HG02588 (cell line): Measurements from ENCODE around the gene HDAC10.

Experiments used
- ATAC-seq: cut with Tn5 transposase; IDR thresholded peaks from one replicate; pipeline ENCODE4 v1.9.1; 2021; ENCODE audit warnings: mild to moderate bottlenecking, moderate library complexity; ENCODE audit not compliant: unreplicated experiment

The HDAC10 gene

DNA sequence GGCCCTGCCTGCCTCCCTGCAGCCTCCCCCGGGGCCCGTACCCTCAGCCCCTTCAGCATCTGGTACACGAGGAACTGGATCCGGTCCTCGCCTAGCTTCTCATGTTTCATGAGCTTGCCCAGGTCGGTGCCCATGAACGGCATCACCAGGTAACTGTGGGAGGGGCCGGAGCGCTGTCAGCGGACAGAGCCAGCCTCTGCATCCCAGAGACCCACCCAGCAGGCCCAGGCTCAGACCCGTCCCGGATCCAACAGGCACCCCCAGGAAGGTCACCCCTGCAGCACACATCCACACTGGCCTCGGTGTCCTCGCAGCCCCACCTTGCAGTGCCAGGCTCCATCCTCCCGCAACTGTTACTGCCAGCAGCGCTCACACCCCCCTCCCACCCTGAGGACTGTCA lies 6.0 kb upstream of the HDAC10 start:
- ATAC-seq: no peak

DNA sequence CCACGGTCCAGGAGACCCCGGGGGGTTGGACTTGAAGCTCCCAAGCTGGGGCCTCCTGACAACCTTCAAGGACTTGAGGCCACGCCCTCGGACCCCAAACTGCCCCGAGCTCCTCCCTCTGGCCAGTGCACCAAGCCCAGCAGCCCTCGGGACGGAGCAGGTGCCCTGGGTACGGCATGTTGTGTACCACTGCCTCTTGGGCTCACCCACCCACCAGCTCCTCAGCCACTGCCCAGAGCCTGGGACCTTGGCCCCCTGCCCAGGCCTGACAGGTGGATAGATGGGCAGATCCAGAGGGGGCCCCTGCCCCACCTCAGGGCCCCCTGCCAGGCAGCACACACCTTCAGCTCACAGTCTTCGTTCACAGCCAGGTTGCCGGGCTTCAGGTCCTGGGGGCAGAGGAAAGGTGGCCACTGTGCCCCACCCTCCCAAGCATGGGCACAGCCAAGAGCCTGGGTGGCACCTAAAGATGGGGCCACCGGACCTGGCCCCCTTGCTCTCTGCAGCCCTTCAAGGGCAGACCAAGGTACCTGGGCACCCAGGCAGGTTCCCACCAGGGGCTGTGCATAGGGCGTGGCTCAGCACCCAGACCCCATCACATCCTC lies 5.3 kb upstream of the HDAC10 start:
- no peak for ATAC-seq

DNA sequence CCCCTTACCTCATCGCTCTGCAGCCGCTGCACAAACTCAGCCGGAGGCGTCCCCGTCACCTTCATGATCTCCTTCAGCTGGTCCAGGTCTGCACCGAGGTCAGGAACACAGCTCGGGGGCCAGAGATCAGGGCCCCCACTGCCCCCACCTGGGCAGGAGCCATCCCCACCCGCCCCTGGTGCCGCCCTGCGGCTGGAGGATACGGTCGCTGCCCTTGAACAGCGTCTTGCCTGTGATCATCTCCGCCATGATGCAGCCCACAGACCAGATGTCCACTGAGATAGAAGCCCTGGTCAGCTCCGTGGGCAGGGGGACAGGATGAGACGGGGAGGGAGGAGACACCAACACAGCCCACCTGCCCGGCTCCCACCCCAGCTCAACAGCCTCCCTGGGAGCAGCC lies 4.5 kb upstream of the HDAC10 start:
- no peak for ATAC-seq

DNA sequence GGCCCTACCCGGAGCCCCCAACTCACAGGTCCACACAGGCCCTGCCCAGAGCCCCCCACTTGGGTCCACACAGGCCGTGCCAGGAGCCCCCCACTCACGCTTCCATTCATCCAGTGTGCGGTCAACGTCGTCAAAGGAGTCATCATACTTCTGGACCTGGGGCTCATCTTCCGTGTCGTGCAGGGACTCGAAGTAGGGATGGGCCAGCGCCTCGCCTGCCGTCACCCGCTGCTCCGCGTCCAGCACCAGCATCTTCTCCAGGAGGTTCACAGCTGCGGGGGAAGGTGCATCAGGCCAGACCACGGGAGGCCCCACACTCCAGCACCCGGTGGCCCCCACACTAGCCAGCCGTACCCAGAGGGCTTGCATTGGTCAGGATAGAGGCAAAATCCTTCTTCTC lies 4.0 kb upstream of the HDAC10 start:
- no peak for ATAC-seq

DNA sequence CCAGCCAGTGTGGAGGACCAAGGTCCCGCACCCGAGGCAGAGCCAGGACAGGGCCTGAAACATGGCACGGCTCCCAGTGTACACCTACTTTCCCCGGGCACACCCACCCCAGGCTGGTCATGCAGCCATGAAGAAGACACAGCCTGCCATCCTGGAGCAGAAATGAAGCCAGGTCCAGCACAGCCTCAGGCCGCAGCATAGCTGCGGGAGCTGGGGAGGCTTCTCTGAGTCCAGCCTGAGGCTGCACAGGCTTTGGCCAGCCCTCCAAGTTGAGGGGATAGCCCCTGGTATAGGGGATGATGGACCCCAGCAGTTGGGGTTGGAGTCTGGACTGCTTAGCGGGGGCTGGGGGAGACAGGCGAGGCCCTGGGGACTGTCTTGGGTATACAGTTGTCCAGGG lies 2.9 kb upstream of the HDAC10 start:
- ATAC-seq: no peak

DNA sequence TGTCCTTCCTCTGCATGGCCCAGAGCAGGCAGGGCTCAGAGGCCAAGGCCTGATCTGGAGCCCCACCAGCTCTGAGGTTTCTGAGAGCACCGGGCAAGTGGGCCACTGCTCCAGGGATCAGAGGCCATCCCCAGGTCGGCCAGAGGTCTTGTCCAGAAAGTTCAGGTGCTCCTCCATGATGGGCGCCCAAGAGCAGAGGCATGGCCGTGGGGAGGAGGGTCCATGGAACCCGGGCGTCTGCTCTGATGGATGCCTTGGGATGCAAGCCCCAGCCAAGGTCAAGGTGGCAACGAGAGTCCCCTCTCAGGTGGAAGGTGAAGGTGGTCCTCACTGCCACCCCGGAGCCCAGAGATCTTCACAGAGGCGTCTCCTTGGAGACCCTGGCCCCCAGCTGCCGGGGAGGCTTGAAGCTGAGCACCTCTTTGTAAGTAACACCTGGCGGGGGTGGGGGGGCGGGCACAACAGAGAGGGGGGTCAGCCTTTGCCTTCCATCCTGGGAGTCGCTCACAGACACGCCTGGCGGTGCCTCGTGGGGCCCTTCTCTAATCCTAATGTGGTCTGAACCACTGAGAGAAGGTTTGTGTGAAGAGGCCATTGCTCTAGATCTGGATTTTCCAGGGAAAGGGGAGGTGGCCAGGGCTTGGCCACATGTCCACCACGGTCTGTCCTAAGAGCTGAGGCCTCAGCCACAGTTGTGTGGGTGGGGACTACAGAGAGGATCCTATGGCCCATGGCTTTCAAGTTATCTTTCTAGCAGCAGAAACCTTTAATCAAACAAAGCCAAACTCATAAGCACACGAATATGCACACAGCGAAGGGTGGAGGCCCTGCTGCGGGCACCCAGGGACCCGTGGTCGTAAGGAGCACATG lies 2.2 kb upstream of the HDAC10 start:
- ATAC-seq: no peak

DNA sequence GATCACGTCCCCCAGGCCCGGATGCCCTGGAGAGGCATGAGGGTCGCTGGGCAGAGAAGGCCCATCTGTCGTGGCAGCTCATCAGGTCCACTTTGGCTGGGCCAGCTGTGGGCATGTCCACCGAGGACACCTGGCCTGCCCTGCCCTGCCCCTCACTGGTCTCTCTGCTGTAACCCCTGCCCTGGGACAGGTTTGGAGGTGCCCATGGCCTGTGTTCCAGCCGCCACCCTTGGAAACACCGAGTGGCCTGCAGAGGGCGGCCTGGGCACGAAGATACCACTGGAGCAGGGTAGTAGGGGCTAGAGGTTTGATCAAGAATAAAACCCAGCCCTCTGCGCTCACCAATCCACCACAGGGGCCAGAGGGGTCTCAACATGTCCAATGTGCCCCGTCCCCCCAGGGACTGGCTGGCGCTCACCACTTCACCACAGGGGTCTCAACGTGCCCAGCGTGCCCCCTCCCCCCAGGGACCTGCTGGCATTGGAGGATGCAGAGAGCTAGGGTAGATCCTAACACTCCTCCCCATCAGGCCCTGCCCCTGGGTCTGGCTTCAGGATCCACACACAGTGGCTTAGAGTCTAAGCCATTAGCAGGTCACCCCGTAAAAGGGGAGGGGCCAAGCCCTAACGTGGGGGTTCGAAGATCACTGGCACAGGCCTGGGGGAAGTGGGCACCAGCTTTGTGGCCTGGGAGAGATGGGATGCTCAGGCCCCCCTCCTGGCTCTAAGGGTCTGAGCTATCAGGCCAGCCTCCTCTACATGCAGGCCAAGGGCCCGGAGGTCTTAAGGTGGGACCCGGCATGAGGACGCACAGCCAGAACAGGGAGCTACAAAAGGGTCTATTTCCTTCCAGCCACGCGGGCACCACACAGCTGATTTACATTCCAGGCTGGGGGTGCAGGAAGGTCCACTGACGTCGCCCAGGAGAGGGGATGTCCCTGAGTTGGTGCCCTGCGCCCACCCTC lies 1.3 kb upstream of the HDAC10 start:
- no peak for ATAC-seq

DNA sequence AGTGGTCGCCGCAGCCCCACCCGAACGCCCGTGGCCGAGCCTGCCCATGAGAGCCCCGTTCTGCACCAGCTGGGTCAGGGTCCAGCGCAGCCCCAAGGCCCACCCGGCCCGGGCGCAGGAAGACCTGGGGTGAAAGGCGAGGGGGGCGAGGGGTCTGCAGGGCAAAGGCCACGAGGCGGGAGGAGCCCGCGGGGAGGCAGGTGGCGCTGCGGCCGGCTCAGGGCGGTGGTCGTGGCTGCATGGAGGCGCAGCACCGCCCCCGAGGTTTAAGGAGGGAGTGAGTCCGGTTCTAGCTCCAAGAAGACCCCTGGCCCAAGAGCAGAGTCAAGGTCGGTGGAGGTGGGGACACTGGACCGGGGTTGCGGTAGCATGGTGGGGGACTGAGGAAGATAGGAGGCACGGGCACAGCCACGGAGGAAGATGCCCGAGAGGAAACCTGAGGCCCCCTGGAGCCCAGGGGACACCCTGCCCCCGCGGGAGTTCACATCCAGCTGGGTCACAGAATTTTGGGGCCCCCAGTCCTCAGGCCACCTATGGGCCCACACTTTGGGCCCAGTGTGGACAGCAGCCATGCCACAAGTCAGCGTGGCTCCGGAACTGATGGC lies 514 bp upstream of the HDAC10 start:
- no peak for ATAC-seq

DNA sequence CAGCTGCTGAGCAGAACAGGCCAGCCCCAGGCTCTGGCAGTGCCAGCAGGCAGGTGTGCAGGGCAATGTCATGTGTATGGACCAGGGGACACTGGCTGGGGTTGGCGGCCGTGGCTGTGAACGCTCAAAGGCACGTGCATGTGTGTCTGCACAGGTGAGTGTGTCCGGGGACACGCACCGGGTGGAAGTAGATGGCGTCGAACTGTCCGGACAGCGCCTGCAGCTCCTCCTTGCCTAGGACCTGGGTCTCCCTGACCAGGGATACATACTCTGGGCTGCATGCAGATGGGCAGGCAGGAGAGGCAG lies 863 bp downstream of the HDAC10 start:
- no peak for ATAC-seq

DNA sequence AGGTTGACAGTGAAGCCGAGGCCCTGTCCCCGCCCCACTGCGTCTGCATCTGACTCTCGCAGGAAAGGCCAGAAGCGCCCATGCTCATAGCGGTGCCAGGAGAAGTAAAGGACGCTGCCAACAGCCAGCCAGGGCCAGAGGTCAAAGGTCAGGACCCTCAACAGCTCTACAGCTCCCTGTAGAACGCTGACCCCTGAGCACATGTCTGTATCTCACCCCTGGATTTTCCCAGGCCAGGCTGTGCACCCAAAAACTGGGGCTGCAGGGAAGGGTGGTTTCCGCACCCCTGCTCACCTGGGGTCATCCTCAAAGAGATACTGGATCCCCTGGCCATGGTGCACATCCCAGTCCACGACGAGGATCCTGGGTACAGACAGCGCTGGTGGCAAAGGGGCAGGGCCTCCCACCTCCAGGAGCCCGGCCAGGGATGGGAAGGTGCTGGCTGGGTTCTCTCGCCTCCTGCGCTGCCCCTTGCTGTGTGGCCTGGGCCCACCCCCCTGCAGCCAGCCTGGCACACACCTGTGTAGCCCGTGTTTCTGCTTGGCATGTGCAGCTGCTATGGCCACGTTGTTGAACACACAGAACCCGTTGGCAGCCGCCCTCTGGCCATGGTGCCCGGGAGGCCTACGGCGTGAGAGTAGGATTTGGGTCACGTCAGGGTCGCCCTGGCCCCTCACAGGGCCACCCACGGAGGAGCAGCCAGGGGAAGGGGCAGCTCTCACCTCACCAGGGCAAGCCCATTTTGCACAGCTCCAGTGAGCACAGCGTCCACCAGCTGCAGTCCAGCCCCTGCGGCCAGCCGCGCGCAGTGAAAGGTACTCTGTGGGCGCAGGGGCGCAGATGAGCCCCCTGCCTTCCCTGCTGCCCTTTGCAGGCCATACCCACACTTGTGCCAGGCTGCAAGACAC lies 1.5 kb downstream of the HDAC10 start:
- no peak for ATAC-seq

DNA sequence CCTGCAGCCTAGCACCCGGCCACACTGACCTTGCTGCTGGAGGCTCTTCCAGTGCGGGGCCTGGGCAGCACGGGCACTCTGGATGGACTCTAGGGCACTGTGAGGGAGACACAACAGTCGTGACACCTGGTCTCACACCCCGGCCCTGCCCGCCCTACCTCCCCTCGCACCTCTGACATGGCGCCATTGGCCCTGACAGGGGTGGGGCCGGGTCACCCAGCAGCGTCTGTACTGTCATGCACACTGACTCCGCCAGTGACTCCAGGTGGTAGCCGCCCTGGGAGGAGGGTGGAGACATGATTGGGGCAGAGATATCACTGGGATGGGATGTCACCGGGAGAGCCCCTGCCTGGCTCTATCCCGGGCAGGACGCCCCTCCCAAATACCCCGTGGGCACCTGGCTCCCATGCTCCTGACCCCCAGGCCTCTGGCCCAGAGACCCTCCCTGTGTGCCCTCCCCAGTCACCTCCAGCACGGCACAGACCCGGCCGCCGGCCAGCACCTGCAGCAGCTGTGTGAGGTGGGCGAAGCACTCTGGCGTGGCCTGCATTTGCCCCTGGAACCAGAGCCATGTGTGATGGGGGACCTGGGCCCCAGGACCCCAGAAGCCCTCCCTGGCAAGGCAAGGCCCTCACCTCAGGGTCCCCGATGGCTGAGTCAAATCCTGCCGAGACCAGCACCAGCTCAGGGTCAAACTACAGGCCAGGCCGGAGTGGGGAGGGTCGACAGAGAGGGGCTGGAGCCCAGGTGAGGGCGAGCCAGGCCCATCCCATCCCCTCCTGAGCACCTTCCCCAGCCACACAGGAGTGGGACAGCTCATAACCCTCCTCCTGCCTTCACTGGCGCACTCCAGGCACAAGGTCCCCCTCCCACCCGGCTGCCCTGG lies 2.6 kb downstream of the HDAC10 start:
- no peak for ATAC-seq

DNA sequence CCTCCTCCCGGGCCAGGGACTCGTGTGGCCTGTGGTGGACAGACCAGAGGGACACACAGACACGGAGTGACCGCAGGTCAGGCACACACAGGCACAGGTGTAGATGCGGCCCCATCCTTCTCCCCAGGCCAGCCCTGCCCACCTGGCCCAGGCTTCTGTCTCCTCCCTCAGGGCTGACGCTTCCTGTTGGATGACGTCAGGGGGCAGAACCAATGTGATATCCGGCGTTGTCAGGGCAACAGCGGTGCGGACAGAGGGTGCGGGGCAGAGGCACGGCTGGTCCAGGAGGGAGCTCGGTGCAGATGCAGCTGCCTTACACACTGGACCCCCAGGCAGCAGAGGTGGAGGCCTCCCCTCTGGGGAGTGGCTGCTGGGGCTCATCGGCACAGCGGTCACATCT lies 3.3 kb downstream of the HDAC10 start:
- ATAC-seq: no peak

DNA sequence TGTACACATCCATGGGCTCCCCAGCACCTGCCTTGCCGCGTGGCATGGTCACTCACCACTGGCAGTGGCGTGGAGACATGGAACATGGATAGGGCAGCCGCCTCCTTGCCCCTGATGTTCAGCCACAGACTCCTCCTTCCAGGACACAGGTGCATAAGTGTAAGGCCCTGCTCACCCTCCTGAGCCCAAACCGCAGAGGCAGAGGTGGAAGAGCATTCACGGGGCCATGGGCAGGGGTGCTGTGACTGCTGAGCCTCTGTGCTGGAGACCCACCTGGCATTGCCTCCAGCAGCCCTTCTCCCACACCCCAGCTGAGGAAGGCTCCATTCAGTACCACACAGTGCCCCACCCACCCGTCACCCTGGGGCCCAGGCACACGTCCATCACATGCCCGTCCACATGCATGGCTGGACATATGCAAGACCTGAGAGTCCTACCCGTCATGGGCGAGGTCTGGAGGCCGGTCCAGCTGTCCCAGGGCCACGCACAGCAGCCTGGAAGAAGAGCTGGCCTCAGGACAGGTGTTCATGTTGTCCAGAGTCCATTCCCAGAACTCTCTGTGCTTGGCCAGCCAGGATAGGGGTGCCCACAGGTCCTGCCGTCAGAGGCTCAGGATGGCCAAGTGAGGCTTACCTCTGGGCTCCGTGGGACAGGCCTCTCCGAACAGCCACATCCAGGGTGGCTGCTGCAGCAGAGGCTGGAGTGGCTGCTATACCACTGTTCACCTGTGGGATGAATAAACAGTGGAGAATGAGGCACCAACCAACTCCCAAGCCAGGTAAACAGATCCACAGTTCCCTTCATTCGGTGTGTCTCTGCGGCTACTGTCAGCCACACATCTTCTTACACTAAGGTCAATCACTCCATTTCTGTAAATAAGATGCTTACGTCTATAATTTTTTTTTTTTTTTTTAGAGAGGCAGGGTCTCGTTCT lies 4.6 kb downstream of the HDAC10 start:
- ATAC-seq: no peak

DNA sequence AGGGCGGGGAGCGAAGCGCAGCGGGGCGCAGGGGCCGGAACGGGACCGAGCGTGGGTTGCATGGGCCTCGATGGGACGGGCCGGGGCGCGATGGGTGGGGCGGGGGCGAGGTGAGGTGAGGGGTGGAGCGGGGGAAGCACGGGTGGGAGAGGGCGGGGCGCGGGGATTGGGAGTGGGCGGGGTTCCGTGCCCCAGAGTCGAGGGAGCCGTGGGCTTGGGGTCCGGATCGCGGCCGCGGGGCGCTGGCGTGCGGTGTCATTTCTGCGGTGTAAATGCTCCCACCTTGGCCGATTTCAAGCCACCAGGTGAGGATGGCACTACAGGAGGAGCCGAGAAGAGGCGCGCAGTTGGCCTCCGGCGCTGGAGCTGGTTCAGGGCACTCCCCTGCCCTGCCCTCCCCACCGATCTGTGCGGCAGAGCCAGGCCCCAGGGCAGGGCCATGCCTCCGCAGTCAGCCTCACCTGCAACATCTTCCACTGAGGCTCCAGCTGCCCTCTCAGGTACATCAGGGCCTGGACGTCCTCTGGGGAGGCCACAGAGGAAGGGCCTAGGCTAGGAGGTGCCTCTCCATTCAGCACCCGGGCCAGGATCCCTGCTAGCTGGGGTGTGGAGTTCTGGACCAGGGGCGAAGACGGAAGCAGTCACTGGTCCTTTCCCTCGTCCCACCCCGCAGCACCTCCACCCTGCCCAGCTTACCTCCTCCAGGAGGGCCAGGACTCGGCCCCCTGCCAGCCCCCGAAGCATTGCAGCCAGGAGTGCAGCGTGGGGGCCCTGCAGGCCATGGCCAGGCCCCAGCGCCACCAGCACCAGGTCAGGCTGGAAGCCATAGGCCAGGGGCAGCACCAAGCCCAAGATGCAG lies 5.6 kb downstream of the HDAC10 start:
- no peak for ATAC-seq

DNA sequence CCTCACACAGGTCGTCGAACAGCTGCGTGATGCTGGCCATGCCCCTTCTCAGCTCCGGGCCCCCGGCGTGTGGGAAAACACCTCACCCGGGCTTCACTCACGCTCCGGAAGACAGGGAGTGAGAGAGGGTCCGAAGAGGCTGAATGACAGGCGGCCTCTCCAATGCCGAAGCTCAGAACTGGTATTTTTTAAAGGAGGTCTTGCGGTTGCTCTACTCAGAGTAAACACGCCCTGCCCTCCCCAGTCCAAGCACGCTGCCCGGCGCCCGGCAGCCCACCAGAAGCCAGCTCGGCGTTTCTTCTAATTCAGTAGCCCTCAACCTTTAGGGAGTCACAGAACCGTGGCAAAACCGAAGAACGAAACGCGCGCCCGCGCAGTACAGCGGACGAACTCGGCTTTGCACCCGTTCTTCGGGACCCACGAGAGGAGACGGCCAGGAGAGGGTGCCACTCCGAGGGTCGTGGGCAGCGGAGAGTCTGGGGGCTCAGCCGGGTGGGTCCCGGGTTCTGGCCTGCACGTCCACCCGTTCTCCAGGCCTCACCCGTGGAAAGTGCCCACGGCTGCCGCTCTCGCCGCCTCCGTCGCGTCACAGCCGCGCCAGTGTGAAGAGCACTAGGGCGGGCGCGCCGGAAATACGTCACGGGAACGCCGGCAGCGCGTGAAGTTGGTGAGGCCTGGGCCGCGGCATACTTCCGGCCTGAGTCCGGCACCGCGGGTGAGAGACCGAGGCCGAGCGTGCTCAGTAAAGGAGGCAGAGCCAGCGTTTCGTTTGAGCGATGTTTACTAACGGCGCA lies 6.4 kb downstream of the HDAC10 start, which contains the start of gene TUBGCP6:
TSS of gene TUBGCP6 (minus strand) at position 604 of the 794 bp plus-strand sequence. CDS start at position 40, 564 bp downstream.
- ATAC-seq: peak; percentile 69

DNA sequence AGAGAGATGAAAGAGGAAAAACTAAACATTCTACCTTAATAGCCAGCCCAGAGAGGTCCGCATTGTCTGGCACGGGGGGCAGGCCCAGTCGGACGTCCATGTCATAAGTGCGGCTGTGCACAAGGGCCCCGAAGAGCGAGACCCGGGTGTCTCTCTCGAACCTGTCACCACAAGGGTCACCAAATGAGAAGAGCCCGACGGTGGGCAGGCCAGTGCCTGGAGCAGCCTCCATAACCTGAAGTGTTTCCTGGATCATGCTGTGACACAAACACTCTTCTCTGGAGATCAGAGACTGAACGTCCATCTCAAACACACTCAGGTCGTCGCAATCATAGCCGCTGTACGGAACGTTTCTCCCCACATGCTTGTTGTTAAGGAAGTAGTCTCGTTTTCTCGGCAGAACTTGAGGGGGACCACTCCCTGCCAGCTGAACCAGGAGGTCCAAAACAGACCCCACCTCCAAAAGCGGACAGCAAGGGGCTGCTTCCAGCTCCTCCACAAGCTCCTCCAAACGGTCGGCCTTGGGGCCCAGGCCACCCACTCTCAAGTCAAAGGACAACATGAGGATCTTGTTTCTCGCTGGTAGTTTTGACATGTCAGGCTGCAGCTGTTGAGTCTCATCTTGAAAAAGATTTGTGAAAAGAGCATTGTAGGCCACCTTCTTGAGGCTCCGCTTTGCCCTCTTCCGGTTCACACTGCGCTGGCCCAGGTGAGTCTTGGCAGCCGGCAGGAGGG lies 7.2 kb downstream of the HDAC10 start:
- no peak for ATAC-seq
